H9 (cell line): ENCODE measurements around the gene EYA4. TPM values are rescaled to one million over a fixed set of nuclear protein-coding genes. Genes with fewer than 3 reads are reported as not detected.

Experiments used
- DNase-seq: peaks from one replicate; pipeline ENCODE4 v3.0.0-alpha.2; 2017
- H2AFZ ChIP-seq: one replicate; pipeline ENCODE4 v1.6.1; 2013; ENCODE audit warnings: mild to moderate bottlenecking, low read length, control low read depth, moderate library complexity
- H2AK5ac ChIP-seq: 2 replicates; pipeline ENCODE4 v1.6.1; 2013; ENCODE audit warnings: low read length, control low read depth, mixed read lengths; ENCODE audit not compliant: insufficient read length
- H2BK120ac ChIP-seq: one replicate; pipeline ENCODE4 v1.6.1; 2013; ENCODE audit warnings: low read depth, mild to moderate bottlenecking, low read length, control low read depth, inconsistent platforms; ENCODE audit not compliant: poor library complexity, severe bottlenecking
- H2BK12ac ChIP-seq: 2 replicates; pipeline ENCODE4 v1.6.1; 2013; ENCODE audit warnings: low read length, control low read depth, mixed read lengths, low read depth; ENCODE audit not compliant: insufficient read length
- H2BK15ac ChIP-seq: 2 replicates; pipeline ENCODE4 v1.6.1; 2013; ENCODE audit warnings: low read depth, low read length, control low read depth
- H2BK20ac ChIP-seq: one replicate; pipeline ENCODE4 v1.6.1; 2013; ENCODE audit warnings: low read depth, mild to moderate bottlenecking, low read length, control low read depth, inconsistent platforms; ENCODE audit not compliant: poor library complexity, severe bottlenecking
- H2BK5ac ChIP-seq: 2 replicates; pipeline ENCODE4 v1.6.1; 2013; ENCODE audit warnings: low read length, control low read depth, mixed read lengths; ENCODE audit not compliant: insufficient read length
- H3K14ac ChIP-seq: 2 replicates; pipeline ENCODE4 v1.6.1; 2013; ENCODE audit warnings: low read length, control low read depth; ENCODE audit not compliant: insufficient read depth
- H3K18ac ChIP-seq: 2 replicates; pipeline ENCODE4 v1.6.1; 2013; ENCODE audit warnings: low read depth, mild to moderate bottlenecking, mixed read lengths, low read length, control low read depth; ENCODE audit not compliant: insufficient read length
- H3K23ac ChIP-seq: 2 replicates; pipeline ENCODE4 v1.6.1; 2013; ENCODE audit warnings: low read length, control low read depth, mixed read lengths, low read depth; ENCODE audit not compliant: insufficient read length
- H3K23me2 ChIP-seq: 2 replicates; pipeline ENCODE4 v1.6.1; 2013; ENCODE audit warnings: low read depth, mild to moderate bottlenecking, mixed read lengths, low read length, control low read depth; ENCODE audit not compliant: insufficient read length, poor library complexity, severe bottlenecking
- H3K27ac ChIP-seq: 2 replicates; pipeline ENCODE4 v1.5.1; 2013; ENCODE audit warnings: low read length, control low read depth, mixed read lengths, low read depth; ENCODE audit not compliant: insufficient read length
- H3K27me3 ChIP-seq: 2 replicates; pipeline ENCODE4 v1.6.1; 2013; ENCODE audit warnings: low read length, control low read depth, inconsistent platforms; ENCODE audit not compliant: insufficient read depth
- H3K4ac ChIP-seq: 2 replicates; pipeline ENCODE4 v1.6.1; 2013; ENCODE audit warnings: low read depth, mild to moderate bottlenecking, control low read depth, inconsistent platforms, low read length, moderate library complexity
- H3K4me1 ChIP-seq: 2 replicates; pipeline ENCODE4 v1.6.1; 2013; ENCODE audit warnings: low read length, control low read depth, inconsistent platforms; ENCODE audit not compliant: insufficient read depth
- H3K4me2 ChIP-seq: 2 replicates; pipeline ENCODE4 v1.6.1; 2013; ENCODE audit warnings: low read length, control low read depth, mixed read lengths; ENCODE audit not compliant: insufficient read length, insufficient read depth
- H3K56ac ChIP-seq: 2 replicates; pipeline ENCODE4 v1.6.1; 2013; ENCODE audit warnings: low read depth, mild to moderate bottlenecking, mixed read lengths, low read length, control low read depth; ENCODE audit not compliant: insufficient read length
- H3K79me1 ChIP-seq: 2 replicates; pipeline ENCODE4 v1.6.1; 2013; ENCODE audit warnings: low read depth, mild to moderate bottlenecking, moderate library complexity, low read length, control low read depth, inconsistent platforms; ENCODE audit not compliant: insufficient read depth, poor library complexity, severe bottlenecking
- H3K79me2 ChIP-seq: 2 replicates; pipeline ENCODE4 v1.6.1; 2013; ENCODE audit warnings: low read length, control low read depth, inconsistent platforms; ENCODE audit not compliant: insufficient read depth
- H3K9ac ChIP-seq: 2 replicates; pipeline ENCODE4 v1.6.1; 2013; ENCODE audit warnings: low read length, control low read depth, mixed read lengths; ENCODE audit not compliant: insufficient read length; ENCODE audit errors: extremely low read depth
- H3K9me3 ChIP-seq: one replicate; pipeline ENCODE4 v1.6.1; 2013; ENCODE audit warnings: low read depth, low read length, inconsistent platforms; ENCODE audit not compliant: control insufficient read depth
- H3T11ph ChIP-seq: one replicate; pipeline ENCODE4 v1.6.1; 2013; ENCODE audit warnings: mild to moderate bottlenecking, low read length, control low read depth, inconsistent platforms
- H4K20me1 ChIP-seq: one replicate; pipeline ENCODE4 v1.6.1; 2013; ENCODE audit not compliant: control insufficient read depth, insufficient read length, insufficient read depth
- H4K5ac ChIP-seq: 2 replicates; pipeline ENCODE4 v1.6.1; 2013; ENCODE audit warnings: low read depth, mild to moderate bottlenecking, mixed read lengths, low read length, control low read depth; ENCODE audit not compliant: insufficient read length
- H4K8ac ChIP-seq: replicated peaks from 2 replicates; pipeline ENCODE4 v1.6.1; 2013; ENCODE audit warnings: low read length, control low read depth, mixed read lengths, low read depth; ENCODE audit not compliant: insufficient read length
- H4K91ac ChIP-seq: 2 replicates; pipeline ENCODE4 v1.6.1; 2013; ENCODE audit warnings: low read depth, mild to moderate bottlenecking, moderate library complexity, mixed read lengths, low read length, control low read depth; ENCODE audit not compliant: insufficient read length
- H3K27ac Mint-ChIP-seq, 3 experiments: 2 replicates in 2 of 3; 3 replicates in 1 of 3; pipeline ENCODE4 v1.8.0; 2020 to 2021; ENCODE audit warnings: mixed read lengths in 3 of 3, mild to moderate bottlenecking in 1 of 3, moderate library complexity in 1 of 3
- H3K27me3 Mint-ChIP-seq: 2 replicates; pipeline ENCODE4 v1.8.0; 2021; ENCODE audit warnings: low read depth, mild to moderate bottlenecking, moderate library complexity, mixed read lengths
- H3K36me3 Mint-ChIP-seq, 3 experiments: 2 replicates in 2 of 3; 3 replicates in 1 of 3; pipeline ENCODE4 v1.8.0; 2020 to 2021; ENCODE audit warnings: low read depth in 3 of 3, mixed read lengths in 3 of 3; ENCODE audit not compliant: insufficient read depth in 1 of 3
- H3K4me1 Mint-ChIP-seq, 2 experiments: 2 replicates each; pipeline ENCODE4 v1.8.0; 2020; ENCODE audit warnings: mixed read lengths in 2 of 2
- H3K4me3 Mint-ChIP-seq, 2 experiments: 2 replicates in 1 of 2; 3 replicates in 1 of 2; pipeline ENCODE4 v1.8.0; 2020 to 2021; ENCODE audit warnings: mild to moderate bottlenecking in 2 of 2, mixed read lengths in 2 of 2, moderate library complexity in 1 of 2
- H3K9me3 Mint-ChIP-seq, 2 experiments: 2 replicates in 1 of 2; 3 replicates in 1 of 2; pipeline ENCODE4 v1.8.0; 2020; ENCODE audit warnings: mild to moderate bottlenecking in 2 of 2, mixed read lengths in 2 of 2, moderate library complexity in 1 of 2
- WGBS: extraction: QIAGEN DNeasy Blood & Tissue Kit; methylation state at CpG from one replicate; pipeline ENCODE4 v1.1.7; 2013; ENCODE audit warnings: missing lambda C conversion rate, low lambda C conversion rate, mixed read lengths; ENCODE audit not compliant: insufficient read length; ENCODE audit errors: extremely low coverage; 5-methylcytosine and 5-hydroxymethylcytosine counted together
- total RNA-seq: library from RNA; stranded (reverse); gene quantifications from 2 replicates; pipeline ENCODE4 v1.2.1, GENCODE V29; 2021
- TF ChIP-seq, protein P1 (sequence below): fragments of 200-600 bp; sonication (generic); conservative IDR thresholded peaks from 3 replicates; pipeline ENCODE4 v1.8.0; 2021; ENCODE audit warnings: antibody characterized with exemption, mild to moderate bottlenecking

The EYA4 gene
- total RNA-seq, 1 experiment from 2014 or later, result 0.26 TPM

DNA sequence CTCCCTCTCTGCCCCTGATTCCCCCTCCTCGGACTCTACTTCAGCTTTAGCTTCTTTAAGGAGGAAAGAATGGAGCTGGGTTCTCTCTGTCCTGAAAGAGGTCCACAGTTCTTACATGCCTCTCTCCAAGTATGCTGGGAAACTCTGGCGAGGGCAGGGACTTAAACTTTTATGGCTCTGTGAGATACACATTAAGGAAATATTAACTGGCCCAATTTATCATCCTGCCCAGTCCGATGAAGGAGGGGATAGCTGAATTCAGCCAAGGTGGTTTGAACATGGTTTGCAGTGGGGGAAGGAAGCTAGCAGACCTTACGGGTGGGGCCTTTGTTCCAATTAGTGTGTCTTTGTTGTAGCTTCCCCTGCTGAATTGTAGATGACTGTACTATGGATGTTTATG lies 121.7 kb downstream of the EYA4 start:
- H2BK120ac ChIP-seq, result no peak overlapping the region
- no peak overlapping the region for H3K4me2 ChIP-seq
- H3K56ac ChIP-seq, result no peak overlapping the region
- no CpG with 5 or more reads among the region's 4 CpGs for WGBS
- H4K8ac ChIP-seq, result no peak overlapping the region
- H2BK20ac ChIP-seq, result no peak overlapping the region
- H4K20me1 ChIP-seq, result no peaks in the 10 kb centered on the region
- no peak overlapping the region for H2AK5ac ChIP-seq
- no peak overlapping the region for H3K14ac ChIP-seq
- no peak overlapping the region for H3K4ac ChIP-seq
- DNase-seq, result no peak
- no peaks in the 10 kb centered on the region; the same call in 1 of the 2 replicates for H3K27me3 Mint-ChIP-seq
- H3K9me3 ChIP-seq, result no peaks in the 10 kb centered on the region
- H3K4me1 ChIP-seq, result no peaks in the 10 kb centered on the region
- no peak overlapping the region for H4K91ac ChIP-seq
- H2BK15ac ChIP-seq, result no peak overlapping the region
- H3K18ac ChIP-seq, result no peak overlapping the region
- H2AFZ ChIP-seq, result no peak overlapping the region
- no peaks in the 10 kb centered on the region for H3K79me1 ChIP-seq
- H3K9me3 Mint-ChIP-seq, result no peaks in the 10 kb centered on the region
- no peak overlapping the region for H2BK5ac ChIP-seq
- H3K23ac ChIP-seq, result no peak overlapping the region
- no peak overlapping the region for H3K4me3 Mint-ChIP-seq
- H3T11ph ChIP-seq, result no peak overlapping the region
- no peak overlapping the region; a peak in 1 of 7 replicates for H3K27ac Mint-ChIP-seq
- no peaks in the 10 kb centered on the region for H3K27me3 ChIP-seq
- H3K4me1 Mint-ChIP-seq, result peaks cover 0 to 4% of the 10 kb centered on the region in 2 experiments; a peak in 1 of 4 replicates
- TF ChIP-seq, protein P1, sequence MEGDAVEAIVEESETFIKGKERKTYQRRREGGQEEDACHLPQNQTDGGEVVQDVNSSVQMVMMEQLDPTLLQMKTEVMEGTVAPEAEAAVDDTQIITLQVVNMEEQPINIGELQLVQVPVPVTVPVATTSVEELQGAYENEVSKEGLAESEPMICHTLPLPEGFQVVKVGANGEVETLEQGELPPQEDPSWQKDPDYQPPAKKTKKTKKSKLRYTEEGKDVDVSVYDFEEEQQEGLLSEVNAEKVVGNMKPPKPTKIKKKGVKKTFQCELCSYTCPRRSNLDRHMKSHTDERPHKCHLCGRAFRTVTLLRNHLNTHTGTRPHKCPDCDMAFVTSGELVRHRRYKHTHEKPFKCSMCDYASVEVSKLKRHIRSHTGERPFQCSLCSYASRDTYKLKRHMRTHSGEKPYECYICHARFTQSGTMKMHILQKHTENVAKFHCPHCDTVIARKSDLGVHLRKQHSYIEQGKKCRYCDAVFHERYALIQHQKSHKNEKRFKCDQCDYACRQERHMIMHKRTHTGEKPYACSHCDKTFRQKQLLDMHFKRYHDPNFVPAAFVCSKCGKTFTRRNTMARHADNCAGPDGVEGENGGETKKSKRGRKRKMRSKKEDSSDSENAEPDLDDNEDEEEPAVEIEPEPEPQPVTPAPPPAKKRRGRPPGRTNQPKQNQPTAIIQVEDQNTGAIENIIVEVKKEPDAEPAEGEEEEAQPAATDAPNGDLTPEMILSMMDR, result no peak
- no peak overlapping the region for H3K27ac ChIP-seq
- H3K36me3 Mint-ChIP-seq, result no peaks in the 10 kb centered on the region
- no peaks in the 10 kb centered on the region for H3K79me2 ChIP-seq
- no peak overlapping the region for H2BK12ac ChIP-seq
- no peak overlapping the region for H3K9ac ChIP-seq
- H3K23me2 ChIP-seq, result no peaks in the 10 kb centered on the region
- no peak overlapping the region for H4K5ac ChIP-seq
